Small intestine (tissue), 7 donors: ENCODE measurements around the gene GDPD5. TPM values are rescaled to one million over a fixed set of nuclear protein-coding genes. Genes with fewer than 3 reads are reported as not detected.

Experiments used
- DNase-seq, 2 donors: peaks; one replicate each; pipeline versions ENCODE4 v3.0.0 to v3.0.0-alpha.2; 2013
- FAIRE-seq: peaks from 2 replicates; lab custom pipeline; 2012; peaks lifted over from hg19 to GRCh38; lab: Jason Lieb, UNC
- H3K27ac ChIP-seq, 3 donors: one replicate each; pipeline ENCODE4 v1.5.1; 2013; ENCODE audit warnings: low read length in 2 of 3, mild to moderate bottlenecking in 2 of 3, control low read depth in 1 of 3, inconsistent platforms in 1 of 3, low read depth in 1 of 3, moderate library complexity in 1 of 3
- H3K27me3 ChIP-seq, 3 donors: one replicate each; pipeline ENCODE4 v1.6.1; 2013; ENCODE audit warnings: low read length in 3 of 3, inconsistent platforms in 1 of 3; ENCODE audit not compliant: control insufficient read depth in 3 of 3, insufficient read depth in 3 of 3
- H3K36me3 ChIP-seq, 3 donors: one replicate each; pipeline ENCODE4 v1.6.1; 2013; ENCODE audit warnings: low read length in 3 of 3, inconsistent platforms in 1 of 3, low read depth in 1 of 3, mild to moderate bottlenecking in 1 of 3, moderate library complexity in 1 of 3; ENCODE audit not compliant: control insufficient read depth in 3 of 3, insufficient read depth in 2 of 3
- H3K4me1 ChIP-seq, 3 donors: one replicate each; pipeline ENCODE4 v1.6.1; 2013; ENCODE audit warnings: low read length in 2 of 3, inconsistent platforms in 1 of 3, low read depth in 1 of 3, mild to moderate bottlenecking in 1 of 3, moderate library complexity in 1 of 3; ENCODE audit not compliant: control insufficient read depth in 3 of 3, insufficient read depth in 2 of 3
- H3K4me3 ChIP-seq, 3 donors: one replicate each; pipeline ENCODE4 v1.5.1; 2013; ENCODE audit warnings: low read length in 3 of 3, control low read depth in 1 of 3, inconsistent platforms in 1 of 3, low read depth in 1 of 3, mild to moderate bottlenecking in 1 of 3, moderate library complexity in 1 of 3
- H3K9me3 ChIP-seq, 2 donors: one replicate each; pipeline ENCODE4 v1.6.1; 2013; ENCODE audit warnings: low read depth in 1 of 2, low read length in 1 of 2; ENCODE audit not compliant: control insufficient read depth in 2 of 2, insufficient read depth in 1 of 2
- WGBS, 3 donors: extraction: QIAGEN DNeasy Blood & Tissue Kit; methylation state at CpG; one replicate each; pipeline ENCODE4 v1.1.7; 2013; 5-methylcytosine and 5-hydroxymethylcytosine counted together
- polyA plus RNA-seq, 4 donors: library from polyadenylated mRNA; stranded (reverse) in 3 of 4; unstranded in 1 of 4; fragments of 200-250 nt in 3 of 4; fragments of 120-200 nt in 1 of 4; gene quantifications; one replicate each; pipeline versions ENCODE4 v1.2.1 to v1.2.3, GENCODE V29; 2013
- donor health status: healthy with polysubstance abuse.
- donor health status: control.
- donor health status: control.
- donor health status: Bipolar disorder and iron deficiency.
- donor health status: healthy.

Gene GDPD5
- polyA plus RNA-seq, 4 donors: 1.1 to 82.7 (median 6.1) TPM

DNA sequence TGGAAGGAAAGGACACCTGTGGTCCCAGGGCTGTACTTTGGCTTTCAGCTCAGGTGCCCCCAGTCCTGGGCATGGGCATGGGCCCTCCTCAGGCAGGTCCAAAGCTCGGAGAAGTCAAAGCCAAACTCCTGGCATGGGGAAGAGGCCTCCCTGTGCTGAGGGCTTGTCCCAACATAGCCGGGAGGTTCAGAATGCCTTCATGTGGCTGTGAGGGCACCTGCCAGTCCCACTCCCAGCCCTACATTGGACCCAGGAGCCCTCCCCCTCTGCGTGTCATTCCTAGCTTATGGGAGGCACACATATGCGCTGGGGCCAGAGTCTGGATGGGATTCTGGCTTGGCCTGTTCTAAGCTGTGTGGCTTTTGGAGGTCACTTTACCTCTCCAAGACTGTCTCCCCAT is 91.7 kb downstream of the GDPD5 start:
- no peak overlapping the region for H3K27ac ChIP-seq
- 75 to 83% (median 82%) methylated on average over 3 to 4 of the region's 4 CpGs for WGBS, 3 donors
- H3K27me3 ChIP-seq: peaks cover 0 to 36% (median 15%) of the 10 kb centered on the region in 3 donors
- peaks cover 0 to 6% of the 10 kb centered on the region in 2 donors for H3K9me3 ChIP-seq
- DNase-seq: no peak
- FAIRE-seq: no peak
- H3K4me1 ChIP-seq: peaks cover 0 to 7% (median 0%) of the 10 kb centered on the region in 3 donors
- H3K36me3 ChIP-seq: peaks cover 0 to 52% (median 0%) of the 10 kb centered on the region in 3 donors
- no peak overlapping the region for H3K4me3 ChIP-seq

- H3K4me1 ChIP-seq: peaks cover 0 to 7% (median 2%) of the 10 kb centered on the region in 3 donors
- peak in 1 of 2 donors; percentile 13 for DNase-seq
- H3K4me3 ChIP-seq: no peak overlapping the region
- peaks cover 0 to 46% (median 0%) of the 10 kb centered on the region in 3 donors for H3K36me3 ChIP-seq
- H3K27ac ChIP-seq: no peak overlapping the region
- WGBS, 3 donors: 21 to 60% (median 44%) methylated on average over 6 of the region's 6 CpGs
- peaks cover 0 to 7% of the 10 kb centered on the region in 2 donors for H3K9me3 ChIP-seq
- no peak for FAIRE-seq
- peaks cover 0 to 40% (median 15%) of the 10 kb centered on the region in 3 donors for H3K27me3 ChIP-seq
These were observed 92.3 kb downstream of the GDPD5 start for GRCh38 chr11:75433443-75433842.

DNA sequence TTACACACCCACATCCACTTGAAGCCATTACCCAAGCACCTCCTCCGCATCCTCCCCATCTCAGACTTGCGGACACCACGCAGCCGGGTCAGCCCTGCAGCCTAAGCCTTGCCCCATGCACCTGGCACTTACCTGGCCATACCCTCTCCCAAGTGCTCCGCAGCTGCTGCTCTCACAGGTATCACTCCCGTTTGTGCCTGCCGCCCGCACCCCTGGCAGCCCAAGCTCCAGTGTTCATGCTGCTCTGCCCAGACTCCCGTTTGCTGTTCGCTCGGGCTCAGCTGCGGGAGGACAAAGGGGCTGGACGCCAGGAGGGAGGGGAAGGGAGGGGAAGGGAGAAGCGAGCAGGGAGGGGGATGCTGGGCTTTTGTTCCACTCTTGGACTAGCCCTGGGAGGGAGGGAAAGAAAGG is 92.8 kb downstream of the GDPD5 start, which contains the start of gene KLHL35:
Gene KLHL35, minus strand, starts transcription at position 293 of the 411 bp plus-strand sequence. CDS start 2,574 bp downstream, outside the sequence.
- FAIRE-seq (no peak), DNase-seq (no peak)
- H3K4me3 ChIP-seq: no peak within 1 kb of the TSS
- peaks cover 0 to 41% (median 0%) of the 10 kb centered on the region in 3 donors for H3K36me3 ChIP-seq
- 11 to 23% (median 14%) methylated on average over 13 to 14 of the region's 14 CpGs for WGBS, 3 donors
- H3K27me3 ChIP-seq: peaks cover 0 to 40% (median 15%) of the 10 kb centered on the region in 3 donors
- H3K4me1 ChIP-seq: peaks cover 0 to 7% (median 3%) of the 10 kb centered on the region in 3 donors
- H3K27ac ChIP-seq: no peak within 1 kb of the TSS
- peaks cover 0 to 7% of the 10 kb centered on the region in 2 donors for H3K9me3 ChIP-seq

GRCh38 chr11:75431533-75432525 is 93.9 kb downstream of the GDPD5 start:
- no peak overlapping the region for H3K27ac ChIP-seq
- FAIRE-seq (no peak), DNase-seq (no peak)
- 42 to 51% (median 45%) methylated on average over 16 of the region's 16 CpGs for WGBS, 3 donors
- H3K36me3 ChIP-seq: peaks cover 0 to 30% (median 0%) of the 10 kb centered on the region in 3 donors
- no peak overlapping the region for H3K4me3 ChIP-seq
- peaks cover 0 to 7% of the 10 kb centered on the region in 2 donors for H3K9me3 ChIP-seq
- H3K27me3 ChIP-seq: peaks cover 0 to 40% (median 15%) of the 10 kb centered on the region in 3 donors
- peaks cover 0 to 7% (median 3%) of the 10 kb centered on the region in 3 donors for H3K4me1 ChIP-seq

- DNase-seq (no peak), FAIRE-seq (no peak)
- Histone ChIP-seq H3K27me3 (peaks cover 0 to 40% (median 15%) of the 10 kb centered on the region in 3 donors), H3K36me3 (peaks cover 0 to 21% (median 0%) of the 10 kb centered on the region in 3 donors), H3K9me3 (peaks cover 0 to 7% of the 10 kb centered on the region in 2 donors), H3K4me1 (peaks cover 0 to 7% (median 3%) of the 10 kb centered on the region in 3 donors), H3K4me3 (peak overlapping the region in 1 of 3 donors; percentile 38), H3K27ac (peak overlapping the region in 1 of 3 donors; percentile 20)
- 26 to 29% (median 29%) methylated on average over 32 of the region's 32 CpGs for WGBS, 3 donors
These were observed 94.8 kb downstream of the GDPD5 start for GRCh38 chr11:75430714-75431532.

- H3K27me3 ChIP-seq: peaks cover 0 to 40% (median 15%) of the 10 kb centered on the region in 3 donors
- peaks cover 0 to 7% of the 10 kb centered on the region in 2 donors for H3K9me3 ChIP-seq
- no peak for FAIRE-seq
- peak; percentile 69 to 90 for DNase-seq
- H3K27ac ChIP-seq: peak overlapping the region in 2 of 3 donors; percentile 20 to 46
- H3K4me1 ChIP-seq: peaks cover 0 to 7% (median 3%) of the 10 kb centered on the region in 3 donors
- H3K4me3 ChIP-seq: peak overlapping the region in 1 of 3 donors; percentile 38
- WGBS, 3 donors: 1% methylated on average over 39 to 134 of the region's 134 CpGs
- H3K36me3 ChIP-seq: peaks cover 0 to 15% (median 0%) of the 10 kb centered on the region in 3 donors
These were observed 95.6 kb downstream of the GDPD5 start for GRCh38 chr11:75429902-75430713.

DNA sequence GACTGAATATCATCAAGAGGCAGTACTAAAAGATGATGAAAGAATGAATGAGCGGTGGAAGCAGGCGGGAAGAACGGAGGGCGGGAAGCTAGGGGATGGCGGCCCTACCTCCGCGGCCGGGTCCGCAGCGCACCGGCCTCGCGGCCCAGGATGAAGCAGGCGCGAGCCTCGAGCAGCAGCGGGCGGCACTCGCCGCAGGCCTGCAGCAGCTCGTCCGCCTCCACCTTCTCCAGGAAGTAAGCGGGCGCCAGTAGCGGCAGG is 96.2 kb downstream of the GDPD5 start:
- FAIRE-seq: no peak
- peak overlapping the region in 1 of 3 donors; percentile 46 for H3K27ac ChIP-seq
- H3K27me3 ChIP-seq: peaks cover 0 to 40% (median 15%) of the 10 kb centered on the region in 3 donors
- H3K9me3 ChIP-seq: peaks cover 0 to 7% of the 10 kb centered on the region in 2 donors
- H3K4me3 ChIP-seq: peak overlapping the region in 1 of 3 donors; percentile 38
- 22 to 50% (median 48%) methylated on average over 23 to 25 of the region's 25 CpGs for WGBS, 3 donors
- no peak for DNase-seq
- H3K4me1 ChIP-seq: peaks cover 0 to 7% (median 3%) of the 10 kb centered on the region in 3 donors
- H3K36me3 ChIP-seq: peaks cover 0 to 9% (median 0%) of the 10 kb centered on the region in 3 donors
